ENCODE results near the gene RPL26.
"Not testable (repeated sequence)": the region's sequence is repeated elsewhere in the genome, so short reads cannot be mapped to it uniquely, and the experiment has no call there.

The RPL26 gene

GRCh38 chr17:8371786-8372185 is 11.2 kb downstream of the RPL26 start:
- DNase-seq (ENCODE audit: extremely low spot score, insufficient read length, low read depth) = no peak
- no peak for FAIRE-seq

- DNase-seq (ENCODE audit: extremely low spot score, insufficient read length, low read depth) = no peak
- FAIRE-seq = no peak
Measured at GRCh38 chr17:8369944-8370343, 13.0 kb downstream of the RPL26 start.

- DNase-seq (ENCODE audit: extremely low spot score, insufficient read length, low read depth) (no peak), FAIRE-seq (no peak)
Measured at GRCh38 chr17:8368193-8368592, 14.8 kb downstream of the RPL26 start.

GRCh38 chr17:8366231-8366630 is 16.8 kb downstream of the RPL26 start:
- DNase-seq (ENCODE audit: extremely low spot score, insufficient read length, low read depth) = no peak
- no peak for FAIRE-seq

- FAIRE-seq (no peak), DNase-seq (ENCODE audit: extremely low spot score, insufficient read length, low read depth) (no peak)
Measured at GRCh38 chr17:8365143-8365542, 17.9 kb downstream of the RPL26 start.

GRCh38 chr17:8362651-8363332 is 20.2 kb downstream of the RPL26 start:
- DNase-seq (ENCODE audit: extremely low spot score, insufficient read length, low read depth) = no peak
- FAIRE-seq = no peak

GRCh38 chr17:8360751-8361150 is 22.2 kb downstream of the RPL26 start:
- DNase-seq (ENCODE audit: extremely low spot score, insufficient read length, low read depth) (no peak), FAIRE-seq (no peak)

- FAIRE-seq (no peak), DNase-seq (ENCODE audit: extremely low spot score, insufficient read length, low read depth) (no peak)
Measured at GRCh38 chr17:8360260-8360659, 22.7 kb downstream of the RPL26 start.

- DNase-seq (ENCODE audit: extremely low spot score, insufficient read length, low read depth) (no peak), FAIRE-seq (no peak)
Measured at GRCh38 chr17:8359769-8360168, 23.2 kb downstream of the RPL26 start.

GRCh38 chr17:8357910-8358309 is 25.1 kb downstream of the RPL26 start:
- FAIRE-seq = no peak
- no peak for DNase-seq (ENCODE audit: extremely low spot score, insufficient read length, low read depth)

GRCh38 chr17:8354236-8354635 is 28.8 kb downstream of the RPL26 start:
- DNase-seq (ENCODE audit: extremely low spot score, insufficient read length, low read depth) (no peak), FAIRE-seq (no peak)

- DNase-seq (ENCODE audit: extremely low spot score, insufficient read length, low read depth) = no peak
- no peak for FAIRE-seq
Measured at GRCh38 chr17:8353736-8354135, 29.3 kb downstream of the RPL26 start.

GRCh38 chr17:8350339-8350738 is 32.7 kb downstream of the RPL26 start:
- FAIRE-seq (no peak), DNase-seq (ENCODE audit: extremely low spot score, insufficient read length, low read depth) (no peak)

GRCh38 chr17:8347001-8347400 is 36.0 kb downstream of the RPL26 start:
- not testable (repeated sequence) for DNase-seq (ENCODE audit: extremely low spot score, insufficient read length, low read depth); FAIRE-seq

- FAIRE-seq (no peak), DNase-seq (ENCODE audit: extremely low spot score, insufficient read length, low read depth) (no peak)
Measured at GRCh38 chr17:8345951-8346665, 36.9 kb downstream of the RPL26 start.

- no peak for FAIRE-seq
- no peak for DNase-seq (ENCODE audit: extremely low spot score, insufficient read length, low read depth)
Measured at GRCh38 chr17:8345052-8345690, 37.8 kb downstream of the RPL26 start.

- FAIRE-seq (no peak), DNase-seq (ENCODE audit: extremely low spot score, insufficient read length, low read depth) (no peak)
Measured at GRCh38 chr17:8341456-8341855, 41.5 kb downstream of the RPL26 start.

GRCh38 chr17:8339540-8339939 is 43.5 kb downstream of the RPL26 start, which contains the start of gene ODF4:
Gene ODF4 (plus strand): TSS chr17:8339840. CDS start chr17:8340052, 212 bp downstream.
- DNase-seq (ENCODE audit: extremely low spot score, insufficient read length, low read depth) (no peak), FAIRE-seq (no peak)

GRCh38 chr17:8338753-8339140 is 44.2 kb downstream of the RPL26 start:
- DNase-seq (ENCODE audit: extremely low spot score, insufficient read length, low read depth) (no peak), FAIRE-seq (no peak)

- DNase-seq (ENCODE audit: extremely low spot score, insufficient read length, low read depth) (no peak), FAIRE-seq (no peak)
Measured at GRCh38 chr17:8337802-8338752, 44.9 kb downstream of the RPL26 start.

Measured in GM18507 (cell line).